Neural cell (in vitro differentiated cells): ENCODE measurements around the gene TNFRSF13B. TPM values are rescaled to one million over a fixed set of nuclear protein-coding genes. Genes with fewer than 3 reads are reported as not detected.
"Not testable (repeated sequence)": the region's sequence is repeated elsewhere in the genome, so short reads cannot be mapped to it uniquely, and the experiment has no call there.

Experiments used
- H2AFZ ChIP-seq: fragments of 200-600, 300-800 bp; sonication (generic), shearing (Covaris generic); 2 replicates; pipeline ENCODE4 v1.6.0; 2014; ENCODE audit warnings: low read depth, mild to moderate bottlenecking, antibody characterized with exemption, low read length, moderate library complexity
- H3F3A ChIP-seq: fragments of 200-600 bp; shearing (Covaris generic); 2 replicates; pipeline ENCODE4 v1.6.1; 2016; ENCODE audit warnings: mild to moderate bottlenecking, moderate library complexity, mixed read lengths, antibody characterized with exemption, low read length; ENCODE audit not compliant: insufficient read depth, poor library complexity, severe bottlenecking
- H3K27ac ChIP-seq: fragments of 200-600, 300-800 bp; sonication (generic), shearing (Covaris generic); 2 replicates; pipeline ENCODE4 v1.5.1; 2014; ENCODE audit warnings: mild to moderate bottlenecking, low read length, moderate library complexity
- H3K27me3 ChIP-seq: fragments of 300-800, 200-600 bp; sonication (generic), shearing (Covaris generic); 2 replicates; pipeline ENCODE4 v1.6.0; 2014; ENCODE audit warnings: mild to moderate bottlenecking, low read depth, low read length, moderate library complexity; ENCODE audit not compliant: insufficient read depth
- H3K36me3 ChIP-seq: fragments of 300-800, 200-600 bp; sonication (generic), shearing (Covaris generic); 2 replicates; pipeline ENCODE4 v1.5.1; 2014; ENCODE audit warnings: mild to moderate bottlenecking, antibody characterized with exemption, low read length, moderate library complexity; ENCODE audit not compliant: insufficient read depth
- H3K4me2 ChIP-seq: fragments of 300-800, 200-600 bp; sonication (generic), shearing (Covaris generic); 2 replicates; pipeline ENCODE4 v1.6.0; 2014; ENCODE audit warnings: mild to moderate bottlenecking, low read length
- H3K4me3 ChIP-seq: fragments of 300-800, 200-600 bp; sonication (generic), shearing (Covaris generic); 2 replicates; pipeline ENCODE4 v1.5.1; 2014; ENCODE audit warnings: mild to moderate bottlenecking, low read length, moderate library complexity
- H3K79me2 ChIP-seq: fragments of 200-600 bp; shearing (Covaris generic); replicated peaks from 2 replicates; pipeline ENCODE4 v1.6.0; 2014; ENCODE audit warnings: mild to moderate bottlenecking, low read length, moderate library complexity; ENCODE audit not compliant: insufficient read depth
- H3K9ac ChIP-seq: fragments of 300-800, 200-600 bp; sonication (generic), shearing (Covaris generic); 2 replicates; pipeline ENCODE4 v1.6.1; 2016; ENCODE audit warnings: mild to moderate bottlenecking, low read length, mixed read lengths
- H3K9me2 ChIP-seq: fragments of 200-600 bp; shearing (Covaris generic); 2 replicates; pipeline ENCODE4 v1.6.1; 2016; ENCODE audit warnings: mild to moderate bottlenecking, low read length, mixed read lengths; ENCODE audit not compliant: insufficient read depth
- H3K9me3 ChIP-seq: fragments of 200-600, 300-800 bp; sonication (generic), shearing (Covaris generic); 2 replicates; pipeline ENCODE4 v1.6.1; 2016; ENCODE audit warnings: mild to moderate bottlenecking, mixed run types, low read length, moderate library complexity, mixed read lengths
- H4K20me1 ChIP-seq: fragments of 200-600 bp; shearing (Covaris generic); 2 replicates; pipeline ENCODE4 v1.6.1; 2016; ENCODE audit warnings: mild to moderate bottlenecking, mixed run types; ENCODE audit not compliant: insufficient read depth
- CTCF ChIP-seq: fragments of 450-650 bp; IDR thresholded peaks from 2 replicates; pipeline ENCODE4 v1.5.1; 2014; ENCODE audit warnings: antibody characterized with exemption, mild to moderate bottlenecking, moderate library complexity; ENCODE audit not compliant: poor library complexity, severe bottlenecking
- EP300 ChIP-seq: fragments of 450-650 bp; conservative IDR thresholded peaks from 2 replicates; pipeline ENCODE4 v1.6.1; 2014; ENCODE audit warnings: antibody characterized with exemption, mild to moderate bottlenecking, moderate library complexity; ENCODE audit not compliant: poor library complexity, severe bottlenecking
- EZH2 ChIP-seq: fragments of 200-600, 300-800 bp; shearing (Covaris generic), sonication (generic); IDR thresholded peaks from 2 replicates; pipeline ENCODE4 v1.6.1; 2014; ENCODE audit warnings: antibody characterized with exemption, low read length, borderline replicate concordance, mild to moderate bottlenecking; ENCODE audit not compliant: insufficient read depth, poor library complexity, severe bottlenecking
- MXI1 ChIP-seq: fragments of 450-650 bp; conservative IDR thresholded peaks from 2 replicates; pipeline ENCODE4 v1.6.1; 2014; ENCODE audit warnings: antibody characterized with exemption, mild to moderate bottlenecking; ENCODE audit not compliant: poor library complexity, severe bottlenecking
- POLR2AphosphoS5 ChIP-seq: IDR thresholded peaks from 2 replicates; pipeline ENCODE4 v1.6.1; 2012
- RAD21 ChIP-seq: fragments of 450-650 bp; conservative IDR thresholded peaks from 2 replicates; pipeline ENCODE4 v1.6.1; 2014; ENCODE audit warnings: antibody characterized with exemption, mild to moderate bottlenecking, moderate library complexity
- REST ChIP-seq: IDR thresholded peaks from 2 replicates; pipeline ENCODE4 v1.6.1; 2012; ENCODE audit warnings: borderline replicate concordance
- SMC3 ChIP-seq: fragments of 450-650 bp; conservative IDR thresholded peaks from 2 replicates; pipeline ENCODE4 v1.6.1; 2014; ENCODE audit warnings: antibody characterized with exemption, mild to moderate bottlenecking, moderate library complexity; ENCODE audit not compliant: poor library complexity
- TAF1 ChIP-seq: IDR thresholded peaks from 2 replicates; pipeline ENCODE4 v1.6.1; 2012; ENCODE audit warnings: low read depth
- polyA plus RNA-seq: library from polyadenylated mRNA; depleted of rRNA; stranded (reverse); fragments of >200 nt; gene quantifications from 2 replicates; pipeline ENCODE4 v1.2.3, GENCODE V29; 2014

TNFRSF13B gene
- polyA plus RNA-seq, 1 donor from 2014 or later = not detected

DNA sequence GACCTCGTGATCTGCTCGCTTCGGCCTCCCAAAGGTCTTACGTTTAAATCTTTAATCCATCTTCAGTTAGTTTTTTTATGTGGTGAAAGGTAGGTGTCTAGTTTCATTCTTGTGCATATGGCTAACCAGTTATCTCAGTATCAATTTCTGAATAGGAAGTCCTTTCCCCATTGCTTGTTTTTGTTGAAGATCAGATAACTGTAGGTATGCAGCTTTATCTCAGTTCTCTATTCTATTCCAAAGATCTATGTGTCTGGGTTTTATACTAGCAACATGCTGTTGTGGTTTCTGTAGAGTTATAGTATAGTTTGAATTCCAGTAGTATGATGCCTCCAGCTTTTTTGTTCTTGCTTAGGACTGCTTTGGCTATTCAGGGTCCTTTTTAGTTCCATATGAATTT, 65.2 kb downstream of the TNFRSF13B start:
- no peak for TF ChIP-seq SMC3
- TF ChIP-seq RAD21 = no peak
- no peak for TF ChIP-seq TAF1
- no peak for TF ChIP-seq MXI1
- no peak for TF ChIP-seq POLR2AphosphoS5
- no peak for TF ChIP-seq EP300
- TF ChIP-seq EZH2 = no peak
- TF ChIP-seq REST = no peak
- TF ChIP-seq CTCF = no peak
- Histone ChIP-seq H3F3A (no peaks in the 10 kb centered on the region), H3K27ac (no peak overlapping the region), H3K9ac (no peak overlapping the region), H3K27me3 (no peaks in the 10 kb centered on the region), H4K20me1 (no peaks in the 10 kb centered on the region), H3K9me2 (no peaks in the 10 kb centered on the region), H3K4me3 (no peak overlapping the region), H3K79me2 (no peaks in the 10 kb centered on the region), H3K9me3 (no peaks in the 10 kb centered on the region), H3K36me3 (no peaks in the 10 kb centered on the region), H3K4me2 (no peak overlapping the region), H2AFZ (no peak overlapping the region)

GRCh38 chr17:16905593-16906191, 66.2 kb downstream of the TNFRSF13B start:
- Histone ChIP-seq H2AFZ (no peak overlapping the region), H3K27ac (no peak overlapping the region), H3K4me2 (no peak overlapping the region), H3K9ac (no peak overlapping the region), H3K9me2 (no peaks in the 10 kb centered on the region), H3K4me3 (no peak overlapping the region), H3K36me3 (no peaks in the 10 kb centered on the region), H4K20me1 (no peaks in the 10 kb centered on the region), H3K9me3 (no peaks in the 10 kb centered on the region), H3K79me2 (no peaks in the 10 kb centered on the region), H3F3A (no peaks in the 10 kb centered on the region), H3K27me3 (no peaks in the 10 kb centered on the region)
- TF ChIP-seq TAF1 (no peak), EZH2 (no peak), REST (no peak), SMC3 (no peak), RAD21 (no peak), POLR2AphosphoS5 (no peak), MXI1 (no peak), CTCF (no peak), EP300 (no peak)

- H3K36me3 ChIP-seq, H3K4me3 ChIP-seq, H3F3A ChIP-seq, H3K9ac ChIP-seq, H4K20me1 ChIP-seq, H3K27me3 ChIP-seq, H3K79me2 ChIP-seq, H3K9me2 ChIP-seq, H2AFZ ChIP-seq, H3K27ac ChIP-seq, H3K9me3 ChIP-seq, H3K4me2 ChIP-seq: not testable (repeated sequence)
Observed at GRCh38 chr17:16903070-16903469, 68.8 kb downstream of the TNFRSF13B start.
